IMR-90 (cell line): ENCODE measurements around the gene PDCD1. TPM values are rescaled to one million over a fixed set of nuclear protein-coding genes. Genes with fewer than 3 reads are reported as not detected.

Source experiments
- ATAC-seq: fragments of 200-7000 bp; cut with Tn5 transposase; 2 replicates; pipeline ENCODE4 v1.9.1; 2020; ENCODE audit warnings: low read depth, mild to moderate bottlenecking, moderate library complexity
- BruUV-seq: library from RNA; stranded (reverse); fragments of 400-500 nt; replicated peaks from 2 replicates; lab custom pipeline; 2021; lab: Mats Ljungman, UMichigan
- CTCF ChIA-PET: fragments of 300-600 bp; formaldehyde crosslinking; extraction: SDS; loops from one replicate; lab custom pipeline; 2021; ENCODE audit warnings: antibody characterized with exemption; lab: Yijun Ruan, JAX
- POLR2A ChIA-PET: fragments of 300-600 bp; sonication (Branson Sonifier 250); formaldehyde crosslinking; loops from one replicate; lab custom pipeline; 2022; ENCODE audit warnings: antibody characterized with exemption; ENCODE audit not compliant: unreplicated experiment; lab: Charles Lee
- DNase-seq: peaks from one replicate; pipeline ENCODE4 v3.0.0; 2013
- H2AFZ ChIP-seq: replicated peaks from 2 replicates; pipeline ENCODE3; 2013; ENCODE audit warnings: low read length, mild to moderate bottlenecking; ENCODE audit not compliant: poor library complexity
- H2AK5ac ChIP-seq: 2 replicates; pipeline ENCODE4 v1.6.1; 2013; ENCODE audit warnings: low read depth, low read length, inconsistent platforms
- H2AK9ac ChIP-seq: replicated peaks from 2 replicates; pipeline ENCODE3; 2013; ENCODE audit warnings: mild to moderate bottlenecking, low read depth, low read length, moderate library complexity; ENCODE audit not compliant: poor library complexity
- H2BK120ac ChIP-seq: 2 replicates; pipeline ENCODE4 v1.6.1; 2013; ENCODE audit warnings: low read depth, low read length, inconsistent platforms
- H2BK15ac ChIP-seq: 3 replicates; pipeline ENCODE4 v1.6.1; 2013; ENCODE audit warnings: low read depth, low read length, inconsistent platforms
- H2BK20ac ChIP-seq: 2 replicates; pipeline ENCODE4 v1.6.1; 2013; ENCODE audit warnings: low read depth, mild to moderate bottlenecking, inconsistent platforms, low read length, moderate library complexity
- H2BK5ac ChIP-seq: 2 replicates; pipeline ENCODE4 v1.6.1; 2013; ENCODE audit warnings: mild to moderate bottlenecking, low read depth, low read length, inconsistent platforms; ENCODE audit not compliant: poor library complexity, severe bottlenecking
- H3K14ac ChIP-seq: replicated peaks from 2 replicates; pipeline ENCODE4 v1.6.1; 2013; ENCODE audit warnings: low read depth, low read length, inconsistent platforms
- H3K18ac ChIP-seq: 2 replicates; pipeline ENCODE4 v1.6.1; 2013; ENCODE audit warnings: low read depth, low read length, control low read depth
- H3K23ac ChIP-seq: 2 replicates; pipeline ENCODE4 v1.6.1; 2013; ENCODE audit warnings: low read depth, low read length, inconsistent platforms
- H3K27ac ChIP-seq: 2 replicates; pipeline ENCODE4 v1.5.1; 2013; ENCODE audit warnings: mild to moderate bottlenecking, control low read depth, low read length; ENCODE audit not compliant: insufficient read depth
- H3K27me3 ChIP-seq: 2 replicates; pipeline ENCODE4 v1.6.1; 2013; ENCODE audit warnings: low read length; ENCODE audit not compliant: control insufficient read depth, insufficient read depth
- H3K36me3 ChIP-seq: 2 replicates; pipeline ENCODE4 v1.6.1; 2013; ENCODE audit warnings: low read length, mixed read lengths; ENCODE audit not compliant: control insufficient read depth, insufficient read depth
- H3K4ac ChIP-seq: 2 replicates; pipeline ENCODE4 v1.6.1; 2013; ENCODE audit warnings: low read depth, low read length, inconsistent platforms
- H3K4me1 ChIP-seq: 2 replicates; pipeline ENCODE4 v1.6.1; 2013; ENCODE audit warnings: low read length, mixed read lengths; ENCODE audit not compliant: control insufficient read depth, insufficient read depth
- H3K4me2 ChIP-seq: 2 replicates; pipeline ENCODE4 v1.6.1; 2013; ENCODE audit warnings: low read depth, mild to moderate bottlenecking, control low read depth, low read length, moderate library complexity
- H3K4me3 ChIP-seq: 2 replicates; pipeline ENCODE4 v1.5.1; 2013; ENCODE audit warnings: low read depth, mild to moderate bottlenecking, control low read depth, low read length, moderate library complexity; ENCODE audit not compliant: insufficient read depth
- H3K56ac ChIP-seq: 2 replicates; pipeline ENCODE4 v1.6.1; 2013; ENCODE audit warnings: low read length, inconsistent platforms; ENCODE audit not compliant: insufficient read depth; ENCODE audit errors: extremely low read depth
- H3K79me1 ChIP-seq, 2 experiments: 2 replicates each; pipeline ENCODE4 v1.6.1; 2013; ENCODE audit warnings: low read length in 2 of 2, inconsistent platforms in 1 of 2, low read depth in 1 of 2
- H3K9ac ChIP-seq: 2 replicates; pipeline ENCODE4 v1.6.1; 2013; ENCODE audit warnings: low read depth, low read length, control low read depth
- H3K9me1 ChIP-seq: 2 replicates; pipeline ENCODE4 v1.6.1; 2013; ENCODE audit warnings: low read length, inconsistent platforms; ENCODE audit not compliant: insufficient read depth
- H3K9me3 ChIP-seq: 2 replicates; pipeline ENCODE4 v1.6.1; 2013; ENCODE audit warnings: low read length; ENCODE audit not compliant: control insufficient read depth, insufficient read depth
- H4K20me1 ChIP-seq: 2 replicates; pipeline ENCODE4 v1.6.1; 2013; ENCODE audit warnings: low read length, inconsistent platforms; ENCODE audit not compliant: insufficient read depth
- H4K5ac ChIP-seq: 2 replicates; pipeline ENCODE4 v1.6.1; 2013; ENCODE audit warnings: mild to moderate bottlenecking, low read depth, low read length, control low read depth
- H4K8ac ChIP-seq, 2 experiments: 2 replicates each; pipeline ENCODE4 v1.6.1; 2013; ENCODE audit warnings: low read depth in 2 of 2, low read length in 2 of 2, control low read depth in 1 of 2, inconsistent platforms in 1 of 2
- H4K91ac ChIP-seq: 2 replicates; pipeline ENCODE4 v1.6.1; 2013; ENCODE audit warnings: low read depth, low read length, inconsistent platforms; ENCODE audit not compliant: insufficient read depth
- CTCF ChIP-seq: conservative IDR thresholded peaks from 2 replicates; pipeline ENCODE4 v1.5.1; 2012; ENCODE audit warnings: mild to moderate bottlenecking, low read depth, low read length, improper control_type of control experiment
- FOS ChIP-seq: fragments of 150-350 bp; IDR thresholded peaks from 2 replicates; pipeline ENCODE4 v1.6.1; 2016; ENCODE audit warnings: low read depth, low read length
- WGBS, 2 experiments: methylation state at CpG; one replicate each; pipeline versions ENCODE4 v1.1.5 to v1.1.7; 2013; ENCODE audit warnings: missing lambda C conversion rate in 2 of 2; ENCODE audit not compliant: insufficient read length in 1 of 2; ENCODE audit errors: extremely low coverage in 2 of 2; 5-methylcytosine and 5-hydroxymethylcytosine counted together
- dilution Hi-C: fragments of 300-500 bp; cut with HindIII; formaldehyde crosslinking; loops from one replicate; pipeline ENCODE4 v1.14.3; 2018; ENCODE audit warnings: low sequenced_read_pairs; ENCODE audit not compliant: unreplicated experiment
- in situ Hi-C: fragments of 300-500 bp; cut with MboI; formaldehyde crosslinking; loops from 3 replicates; pipeline ENCODE4 v1.14.3; 2019; ENCODE audit warnings: low sequenced_read_pairs, inconsistent platforms, mixed read lengths
- intact Hi-C: fragments of 100-400 bp; cut with micrococcal nuclease; formaldehyde crosslinking; loops from 2 replicates; pipeline ENCODE4 v1.10.0; 2022
- polyA plus RNA-seq, 3 experiments: library from polyadenylated mRNA; depleted of rRNA; stranded (reverse); fragments of >200 nt; gene quantifications; 2 replicates each; pipeline ENCODE4 v1.2.3, GENCODE V29; 2012; ENCODE audit warnings: low replicate concordance in 1 of 3
- total RNA-seq: library from RNA; depleted of rRNA; stranded (reverse); fragments of >200 nt; gene quantifications from 2 replicates; pipeline ENCODE4 v1.2.3, GENCODE V29; 2012

Gene PDCD1
- total and polyA plus RNA-seq, 2 of the 4 experiments (the other 2 are of a cell fraction): not detected

- Histone ChIP-seq H3K4ac (no peak overlapping the region), H4K8ac (peak overlapping the region in 1 of 2 experiments; percentile 37; a peak in 1 of 4 replicates), H2BK20ac (no peak overlapping the region), H3K56ac (no peak overlapping the region), H3K23ac (no peak overlapping the region), H2AK5ac (no peak overlapping the region; the same call in 1 of the 2 replicates), H3K36me3 (no peaks in the 10 kb centered on the region), H2BK15ac (no peak overlapping the region), H3K27ac (no peak overlapping the region), H2BK120ac (no peak overlapping the region), H3K27me3 (peaks cover 4% of the 10 kb centered on the region; the same call in 1 of the 2 replicates), H2AK9ac (peak overlapping the region; percentile 23), H3K4me1 (no peaks in the 10 kb centered on the region; the same call in 1 of the 2 replicates), H2BK5ac (no peak overlapping the region), H3K4me3 (no peak overlapping the region), H3K4me2 (peak overlapping the region; percentile 29), H3K79me1 (no peaks in the 10 kb centered on the region), H4K91ac (no peak overlapping the region), H3K9ac (no peak overlapping the region), H3K14ac (no peak overlapping the region), H4K5ac (no peak overlapping the region), H4K20me1 (no peaks in the 10 kb centered on the region), H3K9me1 (peaks cover 5% of the 10 kb centered on the region), H2AFZ (peak overlapping the region; percentile 87), H3K9me3 (no peaks in the 10 kb centered on the region), H3K18ac (no peak overlapping the region)
- peak; percentile 36 for DNase-seq
- dilution Hi-C loops: no loop called here
- TF ChIP-seq FOS: no peak
- TF ChIP-seq CTCF: peak; percentile 20; the same call in 1 of the 2 replicates
- BruUV-seq: no TSS peak
- ChIA-PET CTCF (interaction anchor here (1.5 kb wide), 1 partner anchor 9 kb away, joined by 4 read pairs; no protein-coding TSS in a partner anchor), POLR2A (no interaction called here)
- in situ Hi-C loops: no loop called here
- peak; percentile 61 for ATAC-seq
- 22% methylated on average over 14 of the region's 30 CpGs; no CpG with 5 or more reads in 1 of the 2 experiments for WGBS, 2 experiments
- intact Hi-C loops: no loop called here
Observed at GRCh38 chr2:241859436-241860183, 916 bp upstream of the PDCD1 start.
